GDM1 (cell line): ENCODE data around the gene CASR.
A peak's percentile ranks its signal among the peaks of the same experiment; 100 is the strongest.

Source experiments
- DNase-seq: peaks from one replicate; lab custom pipeline; 2025; lab: John Stamatoyannopoulos, UW

CASR gene

GRCh38 chr3:122257644-122258364 is 74.3 kb downstream of the CASR start:
- no peak for DNase-seq

- peak; percentile 42 for DNase-seq
These were observed 75.4 kb downstream of the CASR start for GRCh38 chr3:122258757-122259371.

GRCh38 chr3:122260206-122260605 is 76.7 kb downstream of the CASR start:
- DNase-seq = no peak

- no peak for DNase-seq
These were observed 79.6 kb downstream of the CASR start for GRCh38 chr3:122263058-122263457.

GRCh38 chr3:122263974-122264588 is 80.6 kb downstream of the CASR start:
- no peak for DNase-seq

- no peak for DNase-seq
These were observed 82.5 kb downstream of the CASR start for GRCh38 chr3:122265957-122266356.

- no peak for DNase-seq
These were observed 85.0 kb downstream of the CASR start for GRCh38 chr3:122268257-122269024.

GRCh38 chr3:122269045-122269444 is 85.6 kb downstream of the CASR start:
- DNase-seq = no peak

- no peak for DNase-seq
These were observed 87.9 kb downstream of the CASR start for GRCh38 chr3:122271246-122271898.

GRCh38 chr3:122272879-122273278 is 89.4 kb downstream of the CASR start:
- no peak for DNase-seq

GRCh38 chr3:122273498-122273897 is 90.0 kb downstream of the CASR start:
- DNase-seq = no peak

- DNase-seq = no peak
These were observed 98.4 kb downstream of the CASR start for GRCh38 chr3:122281891-122282290.

GRCh38 chr3:122283796-122284445 is 100.5 kb downstream of the CASR start:
- no peak for DNase-seq

GRCh38 chr3:122284486-122284885 is 101.0 kb downstream of the CASR start:
- no peak for DNase-seq

- DNase-seq = no peak
These were observed 110.9 kb downstream of the CASR start for GRCh38 chr3:122294359-122294758.

- DNase-seq = no peak
These were observed 112.0 kb downstream of the CASR start for GRCh38 chr3:122295266-122296062.

GRCh38 chr3:122298239-122298638 is 114.8 kb downstream of the CASR start:
- no peak for DNase-seq

- DNase-seq = no peak
These were observed 115.7 kb downstream of the CASR start for GRCh38 chr3:122299215-122299614.

GRCh38 chr3:122299872-122300460 is 116.5 kb downstream of the CASR start:
- DNase-seq = no peak

GRCh38 chr3:122301063-122301462 is 117.6 kb downstream of the CASR start:
- DNase-seq = no peak
